GM19193 (cell line): ENCODE measurements around the gene ANKRD34B.

ENCODE experiments used
- POLR2A ChIP-seq: IDR thresholded peaks from 4 replicates; pipeline ENCODE4 v1.6.1; 2011; ENCODE audit not compliant: insufficient read depth, insufficient read length; ENCODE audit errors: extremely low read depth

The ANKRD34B gene

GRCh38 chr5:80588858-80589540, 18.9 kb upstream of the ANKRD34B start:
- TF ChIP-seq POLR2A = no peak

GRCh38 chr5:80584770-80585169, 14.7 kb upstream of the ANKRD34B start:
- no peak for TF ChIP-seq POLR2A

DNA sequence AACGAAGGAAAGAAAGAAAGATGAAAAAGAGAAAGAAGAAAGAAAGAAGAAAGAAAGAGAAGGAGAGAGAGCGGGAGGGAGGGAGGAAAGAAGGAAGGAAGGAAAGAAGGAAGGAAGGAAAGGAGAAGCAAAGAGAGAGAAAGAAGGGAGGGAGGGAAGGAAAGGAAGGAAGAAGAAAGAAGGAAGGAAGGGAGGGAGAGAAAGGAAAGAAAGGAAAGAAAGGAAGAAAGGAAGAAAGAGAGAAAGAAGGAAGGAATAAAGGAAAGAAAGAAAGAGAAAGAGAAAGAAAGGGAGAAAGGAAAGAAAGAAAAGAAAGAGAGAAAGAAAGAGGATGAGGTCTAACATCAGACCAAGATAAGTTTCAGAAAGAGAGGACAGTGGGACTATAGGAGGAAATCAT, 9.0 kb upstream of the ANKRD34B start:
- TF ChIP-seq POLR2A = no peak

DNA sequence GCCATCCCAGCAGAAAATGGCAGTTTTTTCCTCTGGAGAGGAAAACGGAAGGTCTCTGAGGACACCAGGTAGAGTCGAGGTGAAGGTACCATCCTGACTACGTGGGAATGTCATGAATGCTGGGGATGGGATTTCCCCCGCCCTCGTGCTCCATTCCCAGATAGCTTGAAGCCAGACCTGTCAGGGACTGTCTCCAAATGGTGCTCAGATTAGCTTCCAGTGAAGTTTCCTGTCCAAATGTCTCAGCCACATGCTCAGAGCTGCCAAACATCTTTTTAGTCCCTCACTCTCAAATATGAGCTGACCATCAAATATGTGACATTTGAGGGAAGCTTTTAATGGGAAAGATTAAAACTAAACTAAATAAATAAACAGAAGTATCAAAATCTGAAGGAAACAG, 7.6 kb upstream of the ANKRD34B start:
- TF ChIP-seq POLR2A = no peak

DNA sequence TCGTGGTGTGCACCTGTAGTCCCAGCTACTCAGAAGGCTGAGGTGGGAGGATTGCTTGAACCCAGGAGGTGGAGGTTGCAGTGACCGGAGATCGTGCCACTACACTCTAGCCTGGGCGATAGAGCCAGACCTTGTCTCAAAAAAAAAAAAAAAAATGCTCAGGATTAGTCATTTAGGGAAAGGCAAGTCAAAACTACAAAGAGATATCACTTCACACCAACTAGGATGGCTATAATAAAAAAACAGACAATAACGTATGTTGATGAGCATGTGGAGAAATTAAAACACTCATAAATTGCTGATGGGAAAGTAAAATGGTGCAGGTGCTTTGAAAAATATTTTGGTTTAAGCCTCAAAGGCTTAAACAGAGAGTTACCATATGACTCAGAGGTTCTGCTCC, 6.3 kb upstream of the ANKRD34B start:
- no peak for TF ChIP-seq POLR2A

- TF ChIP-seq POLR2A = no peak
Measured at GRCh38 chr5:80573062-80573461, 3.0 kb upstream of the ANKRD34B start.

- no peak for TF ChIP-seq POLR2A
Measured at GRCh38 chr5:80569086-80569960, 757 bp downstream of the ANKRD34B start.

- no peak for TF ChIP-seq POLR2A
Measured at GRCh38 chr5:80568251-80568650, 1.8 kb downstream of the ANKRD34B start.

GRCh38 chr5:80566711-80567259, 3.3 kb downstream of the ANKRD34B start:
- TF ChIP-seq POLR2A = no peak

- TF ChIP-seq POLR2A = no peak
Measured at GRCh38 chr5:80565330-80565729, 4.8 kb downstream of the ANKRD34B start.

DNA sequence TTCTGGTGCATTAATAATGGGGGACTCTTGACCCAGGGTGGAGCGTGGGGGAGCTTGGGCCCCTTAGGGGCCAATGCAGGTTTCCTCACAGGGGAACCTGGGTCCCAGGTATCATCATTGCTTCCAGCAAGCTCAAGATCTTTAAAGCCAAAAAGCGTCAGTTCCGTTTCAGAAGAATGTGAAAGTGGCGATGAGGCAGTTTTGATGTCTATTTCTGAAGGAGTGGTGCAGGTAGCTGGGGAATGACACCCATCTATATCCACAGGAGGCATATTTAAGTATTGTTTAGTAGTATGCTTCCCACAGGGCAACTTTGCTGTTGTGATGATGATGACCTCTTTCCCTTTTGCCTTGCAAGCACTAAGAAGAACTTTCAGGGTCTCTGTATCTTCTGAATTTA, 10.8 kb downstream of the ANKRD34B start:
- no peak for TF ChIP-seq POLR2A

DNA sequence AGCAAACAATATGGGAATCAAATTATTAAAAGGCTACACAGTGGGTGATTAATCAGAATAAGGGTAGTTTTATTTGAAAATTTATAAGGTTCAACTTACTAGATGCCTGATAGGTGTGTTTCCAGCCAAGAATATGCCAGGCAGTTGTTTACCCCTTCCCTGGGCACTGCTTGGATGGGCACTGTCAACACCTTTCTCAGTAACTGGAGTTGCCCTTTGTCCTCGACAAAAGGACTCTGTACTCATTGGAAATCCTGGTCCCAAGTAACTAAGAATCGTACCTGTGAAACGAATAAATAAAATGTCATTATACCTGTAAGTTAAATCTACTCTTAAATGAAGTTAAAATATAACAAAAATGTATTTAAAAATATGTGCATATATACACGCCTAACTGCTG, 15.0 kb downstream of the ANKRD34B start:
- no peak for TF ChIP-seq POLR2A

- no peak for TF ChIP-seq POLR2A
Measured at GRCh38 chr5:80554646-80555045, 15.4 kb downstream of the ANKRD34B start.

DNA sequence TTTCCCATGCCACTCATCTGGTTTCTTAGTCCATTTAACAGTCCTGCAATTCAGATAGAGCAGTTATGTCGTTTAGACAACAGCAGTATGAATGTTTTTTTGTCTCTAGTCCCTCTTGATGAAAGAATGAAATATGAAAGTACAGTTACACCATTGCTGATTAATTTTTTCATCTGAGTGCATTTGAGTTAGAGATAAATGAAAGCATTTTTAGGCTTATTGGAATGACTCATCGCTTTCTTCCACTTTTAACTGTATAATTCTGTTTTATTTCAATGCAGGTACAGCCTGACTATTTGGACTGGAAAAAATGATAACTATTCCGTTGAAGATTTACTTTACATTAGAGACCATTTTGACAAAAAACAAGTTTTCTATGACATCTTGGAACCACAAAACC, 28.7 kb downstream of the ANKRD34B start:
- TF ChIP-seq POLR2A = no peak

GRCh38 chr5:80540691-80541090, 29.4 kb downstream of the ANKRD34B start:
- TF ChIP-seq POLR2A = no peak

GRCh38 chr5:80516826-80517225, 53.3 kb downstream of the ANKRD34B start:
- no peak for TF ChIP-seq POLR2A
